Iris pigment epithelial cell (primary cell): ENCODE measurements around the gene PHYHD1.

Experiments
- DNase-seq: peaks from one replicate; pipeline ENCODE4 v3.0.0-alpha.2; 2011; ENCODE audit warnings: low read depth

PHYHD1 gene

DNA sequence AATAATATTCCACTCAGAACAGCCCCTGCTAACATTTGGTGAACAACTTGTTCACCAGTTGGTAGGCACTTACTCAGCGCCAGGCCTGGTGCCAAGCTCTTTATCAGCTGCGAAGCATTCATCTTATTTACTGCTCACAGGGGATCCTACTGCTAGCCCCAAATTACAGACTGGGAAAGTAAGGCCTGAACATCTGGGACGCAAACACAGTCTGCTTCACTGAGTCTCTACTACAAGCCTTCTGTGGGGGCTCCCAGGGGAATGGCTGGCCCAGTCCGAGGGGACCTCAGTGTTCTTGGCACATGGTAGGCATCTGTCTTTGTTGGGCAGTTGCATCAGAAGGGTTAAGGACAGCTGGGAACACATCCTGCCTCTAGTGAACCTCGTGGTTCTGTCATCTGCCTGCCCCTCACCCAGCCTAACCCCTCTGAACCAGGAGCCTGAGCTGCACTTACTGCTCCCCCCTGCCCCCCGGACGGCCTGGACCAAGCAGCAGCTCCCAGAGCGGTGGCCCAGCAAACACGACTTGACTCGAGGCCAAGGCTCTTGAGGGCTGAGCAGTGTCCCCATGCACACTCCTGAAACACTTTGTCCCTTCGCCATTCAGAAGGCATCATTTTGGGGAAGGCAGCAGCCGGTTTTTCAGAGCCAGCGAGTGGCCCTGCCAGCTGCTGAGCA, at the start of gene PHYHD1:
PHYHD1 (plus strand) TSS at position 602 of the 678 bp plus-strand sequence. CDS start 1,342 bp downstream, outside the sequence.
- peak; percentile 41 for DNase-seq

DNA sequence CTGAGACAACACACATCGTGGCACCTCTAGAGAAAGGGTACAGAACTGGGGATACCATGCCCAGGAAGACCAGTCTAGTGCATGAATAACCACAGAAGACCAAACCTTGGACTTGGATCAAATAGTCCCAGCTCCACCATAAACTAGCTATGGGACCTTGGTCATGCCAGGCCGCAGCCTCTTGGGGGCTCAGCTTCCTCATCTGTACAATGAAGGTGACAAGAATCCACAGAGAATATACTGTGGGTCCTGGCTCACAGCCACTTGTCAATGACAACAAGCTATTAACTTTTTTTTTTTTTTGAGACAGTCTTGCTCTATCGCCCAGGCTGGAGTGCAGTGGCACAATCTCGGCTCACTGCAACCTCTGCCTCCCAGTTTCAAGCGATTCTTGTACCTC, 42.9 kb upstream of the PHYHD1 start:
- DNase-seq: no peak

DNA sequence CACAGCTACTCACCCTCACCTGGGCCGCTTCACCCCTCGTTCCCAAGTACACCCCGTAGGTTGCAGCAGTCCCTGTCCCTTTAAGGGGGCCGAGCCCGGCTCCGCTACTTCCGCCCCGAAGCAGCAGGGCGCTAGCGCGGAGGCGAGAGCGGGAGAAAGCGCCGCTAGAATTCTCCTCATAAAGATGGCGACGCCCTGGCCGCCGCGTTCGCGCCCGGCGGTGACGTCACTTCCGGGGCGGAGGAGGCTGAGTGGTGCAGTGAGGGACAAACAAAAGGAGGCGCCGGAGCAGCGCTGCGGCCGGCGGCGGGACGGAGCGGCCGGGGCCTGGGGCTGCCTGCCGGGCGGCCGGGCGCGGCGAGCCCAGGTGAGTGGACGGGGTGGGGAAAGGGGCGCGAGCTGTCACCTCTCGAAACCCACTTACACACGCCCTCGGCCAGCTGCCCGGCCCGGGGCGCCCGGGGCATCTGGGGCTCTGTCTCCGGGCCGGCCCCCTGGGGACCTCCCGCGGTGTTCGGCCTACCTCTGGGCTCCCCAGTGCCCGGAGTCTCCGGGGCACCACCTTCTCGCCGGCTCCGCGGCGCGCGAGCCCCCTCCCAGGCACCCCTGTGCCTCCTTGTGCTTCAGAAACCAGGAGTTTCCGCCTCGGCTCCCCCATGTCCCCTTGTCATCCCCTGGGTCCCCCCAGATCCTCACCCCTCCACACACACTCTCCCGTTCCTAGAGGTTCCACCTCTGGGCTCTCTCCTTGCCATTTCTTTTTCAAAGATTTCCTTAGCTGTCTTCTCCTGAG, 38.7 kb upstream of the PHYHD1 start, which contains the start of the genes KYAT1 and LRRC8A:
KYAT1 (minus strand) TSS at position 67 of the 793 bp plus-strand sequence. CDS start 36,545 bp downstream, outside the sequence.
LRRC8A (plus strand) TSS at position 250 of the 793 bp plus-strand sequence. CDS start 25,032 bp downstream, outside the sequence.
- peak; percentile 96 for DNase-seq

DNA sequence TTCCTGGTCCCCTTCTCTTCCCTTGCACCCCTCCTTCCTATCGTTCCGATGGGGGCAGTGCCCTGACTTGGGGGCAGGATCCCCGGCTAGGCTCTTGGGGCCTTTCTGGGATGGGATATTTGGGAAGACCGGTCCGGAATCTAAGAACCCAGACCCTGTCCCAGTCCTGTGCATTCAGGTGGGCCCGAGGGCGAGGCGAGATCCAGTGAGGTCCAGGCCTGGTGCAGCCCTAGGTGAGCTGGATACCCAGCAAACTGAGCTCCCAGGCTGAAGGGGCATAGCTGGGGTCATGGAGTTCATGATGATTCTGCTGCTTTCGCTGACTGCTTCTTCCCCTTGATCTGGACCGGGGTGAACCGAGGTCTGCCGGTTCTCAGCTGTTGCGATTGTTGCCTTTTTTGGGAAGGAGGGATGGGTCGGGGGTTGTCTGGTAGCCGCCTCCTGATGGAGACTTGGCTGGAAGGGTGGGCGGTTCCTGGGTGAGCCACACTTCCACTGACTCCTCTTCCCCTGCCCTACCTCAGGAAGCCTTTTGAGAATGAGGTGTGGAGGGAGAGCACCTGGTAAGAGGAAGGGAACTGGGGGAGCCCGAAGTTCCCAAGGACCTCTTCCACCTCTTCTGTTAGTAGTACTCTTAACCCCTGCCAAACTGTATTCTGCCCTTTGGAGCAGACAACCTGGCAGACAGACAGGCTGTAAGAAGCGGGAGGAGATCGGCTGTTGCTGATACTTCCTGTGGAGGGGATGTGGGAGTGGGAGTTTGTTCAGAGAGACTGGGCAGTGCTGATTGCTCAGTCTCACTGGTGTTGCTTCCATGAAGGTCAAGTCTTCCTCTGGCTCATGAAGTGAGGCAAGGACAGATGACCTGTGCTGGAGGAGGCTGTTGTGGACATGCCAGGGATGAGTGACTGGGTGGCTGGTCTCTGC, 37.8 kb upstream of the PHYHD1 start:
- no peak for DNase-seq

DNA sequence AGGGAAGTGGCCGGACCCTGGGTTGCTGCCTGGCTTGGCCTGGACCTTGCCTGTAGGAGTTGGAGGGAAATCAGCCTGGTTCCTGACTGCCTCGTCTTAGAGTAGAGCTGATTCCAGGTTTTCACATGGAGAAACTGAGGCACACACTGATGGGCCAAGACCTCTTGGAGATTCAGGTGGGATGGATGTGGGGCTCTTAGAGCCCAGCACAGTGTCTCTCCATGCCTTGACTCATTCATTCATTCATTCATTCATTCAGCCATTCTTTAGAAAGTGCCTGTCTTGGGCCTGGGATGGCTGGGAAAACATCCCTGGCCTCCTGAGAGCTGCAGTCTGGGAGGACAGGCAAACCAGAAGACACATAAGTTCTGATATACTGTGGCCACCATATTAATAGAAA, 36.6 kb upstream of the PHYHD1 start:
- no peak for DNase-seq

DNA sequence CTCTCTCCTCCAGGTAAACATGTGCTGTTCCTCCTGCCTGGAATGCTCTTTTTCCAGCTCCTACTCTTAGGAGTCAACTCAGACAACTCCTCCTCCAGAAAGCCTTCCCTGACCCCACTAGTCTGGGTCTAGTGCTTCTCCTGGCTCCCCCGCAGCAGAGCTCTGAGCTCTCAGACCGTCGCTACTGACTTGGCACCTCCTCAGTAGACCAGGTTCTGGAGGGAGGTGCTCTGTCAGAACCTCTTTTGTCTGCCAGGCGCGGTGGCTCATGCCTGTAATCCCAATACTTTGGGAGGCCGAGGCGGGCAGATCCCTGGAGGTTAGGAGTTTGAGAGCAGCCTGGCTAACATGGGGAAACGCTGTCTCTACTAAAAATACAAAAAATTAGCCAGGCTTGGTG, 35.4 kb upstream of the PHYHD1 start:
- DNase-seq: no peak

GRCh38 chr9:128885798-128886197, 35.0 kb upstream of the PHYHD1 start:
- no peak for DNase-seq

GRCh38 chr9:128886211-128886891, 34.4 kb upstream of the PHYHD1 start:
- DNase-seq: no peak

DNA sequence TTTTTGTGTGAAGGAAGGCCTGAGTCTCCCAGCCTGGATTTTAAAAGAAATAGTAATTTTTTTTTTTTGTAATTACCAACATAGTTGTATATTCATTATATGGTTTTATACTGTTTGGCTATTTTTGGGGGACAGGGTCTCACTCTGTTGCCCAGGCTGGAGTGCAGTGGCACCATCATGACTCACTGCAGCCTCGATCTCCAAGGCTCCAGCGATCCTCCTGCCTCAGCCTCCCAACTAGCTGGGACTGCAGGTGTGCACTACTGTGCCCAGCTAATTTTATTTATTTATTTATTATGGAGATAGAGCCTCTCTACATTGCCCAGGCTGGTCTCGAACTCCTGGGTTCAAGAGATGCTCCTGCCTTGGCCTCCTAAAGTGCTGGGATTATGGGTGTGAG, 33.7 kb upstream of the PHYHD1 start:
- DNase-seq: no peak

DNA sequence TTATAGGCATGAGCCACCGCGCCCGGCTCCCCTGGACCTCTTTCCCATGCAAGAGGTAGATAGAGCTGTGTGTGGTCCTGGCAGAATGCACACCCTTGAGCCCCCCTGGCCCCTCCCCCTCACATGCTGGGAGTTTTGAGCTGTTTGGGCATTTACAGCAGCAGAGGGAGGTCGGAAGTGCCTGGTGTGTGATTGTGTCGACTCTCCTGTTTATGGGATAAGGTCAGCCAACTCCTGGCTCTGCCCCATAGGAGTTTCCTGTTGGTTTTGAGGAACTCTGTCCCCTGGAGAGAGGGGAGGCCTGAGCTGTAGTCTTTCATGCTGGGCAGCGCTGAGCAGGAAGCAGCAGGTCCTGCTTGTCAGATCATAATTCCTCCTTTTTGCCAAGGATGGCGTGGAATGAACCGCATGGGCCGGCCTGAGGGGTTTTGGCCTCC, 32.9 kb upstream of the PHYHD1 start:
- DNase-seq: peak; percentile 31

DNA sequence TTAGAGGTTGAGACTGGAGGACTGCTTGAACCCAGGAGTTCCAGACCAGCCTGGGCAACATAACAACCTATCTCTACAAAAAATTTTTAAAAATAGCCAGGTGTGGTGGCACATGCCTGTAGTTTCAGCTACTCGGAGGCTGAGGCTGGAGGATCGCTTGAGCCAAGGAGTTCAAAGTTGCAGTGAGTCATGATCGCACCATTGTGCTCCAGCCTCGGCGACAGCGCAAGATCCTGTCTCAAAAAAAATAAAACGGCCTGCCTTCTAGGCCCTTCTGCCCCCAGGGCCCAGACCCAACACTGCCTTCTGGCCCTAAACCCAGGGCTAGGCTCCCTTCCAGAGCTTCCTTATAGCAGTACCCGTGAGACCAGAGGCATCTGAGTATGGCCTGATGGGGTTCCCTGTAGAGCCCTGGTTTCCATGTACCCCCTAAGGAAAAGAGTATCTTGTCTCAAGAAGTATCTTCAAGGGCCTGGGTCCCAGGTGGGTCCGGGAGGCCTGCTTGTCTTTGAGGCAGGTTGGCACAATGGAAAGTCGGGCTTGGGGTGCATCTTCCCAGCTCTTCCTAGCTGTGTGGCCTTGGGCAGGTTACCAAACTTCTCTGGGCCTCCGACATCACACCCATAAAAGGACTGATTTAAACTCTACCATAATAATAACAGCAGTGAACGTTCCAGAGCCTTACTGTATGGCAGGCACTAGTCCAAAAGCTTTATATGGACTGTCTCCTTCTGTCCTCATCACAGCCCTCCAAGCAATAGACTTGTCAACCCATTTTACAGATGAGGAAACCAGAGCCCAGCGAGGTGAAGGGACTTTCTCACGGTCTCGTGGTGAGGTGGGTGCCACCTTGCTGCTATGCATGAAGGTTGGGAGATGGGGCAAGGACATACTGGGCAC, 29.2 kb upstream of the PHYHD1 start:
- DNase-seq: no peak

- peak; percentile 87 for DNase-seq
These were observed 28.4 kb upstream of the PHYHD1 start for GRCh38 chr9:128892221-128892921.

GRCh38 chr9:128893354-128893753, 27.4 kb upstream of the PHYHD1 start:
- no peak for DNase-seq

GRCh38 chr9:128894764-128895163, 26.0 kb upstream of the PHYHD1 start:
- DNase-seq: no peak

GRCh38 chr9:128895556-128895955, 25.2 kb upstream of the PHYHD1 start:
- peak; percentile 43 for DNase-seq

- DNase-seq: no peak
These were observed 22.4 kb upstream of the PHYHD1 start for GRCh38 chr9:128898382-128898781.

DNA sequence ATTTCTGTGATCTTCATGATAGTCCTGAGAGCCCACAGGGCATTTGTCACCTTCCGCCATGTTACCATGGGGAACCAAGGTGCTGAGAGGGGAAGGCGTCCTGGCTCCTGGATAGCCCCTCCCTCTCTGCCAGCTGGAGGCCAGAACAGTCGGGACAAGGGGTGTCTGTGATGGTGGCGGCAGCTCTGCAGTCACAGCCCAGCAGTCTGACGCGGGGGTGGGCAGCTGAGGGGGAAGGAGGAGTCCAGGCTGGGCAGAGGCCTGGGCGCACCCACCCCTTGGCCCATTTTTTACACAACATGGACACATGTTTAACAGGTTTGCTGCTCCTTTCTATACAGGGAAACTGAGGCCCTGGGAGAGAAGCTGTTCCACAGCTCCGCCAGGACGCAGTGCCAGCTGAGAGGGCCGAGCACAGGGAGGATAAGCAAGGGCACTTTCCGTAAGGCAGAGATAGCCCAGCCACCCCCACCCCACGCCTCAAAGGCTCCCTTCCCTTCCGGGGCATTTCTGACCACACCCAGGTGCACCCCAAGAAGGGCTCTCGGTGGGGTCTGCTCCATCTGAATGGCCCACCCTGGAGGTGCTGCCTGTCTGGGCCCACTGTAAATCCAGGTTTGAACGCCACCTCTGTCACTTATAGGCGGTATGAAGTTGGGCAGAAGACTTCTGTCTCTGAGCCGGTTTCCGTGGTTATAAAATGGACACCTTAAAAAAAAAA, 21.8 kb upstream of the PHYHD1 start:
- DNase-seq: no peak

- peak; percentile 33 for DNase-seq
These were observed 21.0 kb upstream of the PHYHD1 start for GRCh38 chr9:128899566-128900322.
